GM04503 (cell line): Measurements from ENCODE around the gene DAD1.
"Not testable (repeated sequence)": the region's sequence is repeated elsewhere in the genome, so short reads cannot be mapped to it uniquely, and the experiment has no call there.

ENCODE experiments used
- DNase-seq: peaks from one replicate; pipeline ENCODE4 v3.0.0-alpha.2; 2012; ENCODE audit warnings: low read depth

DAD1 gene

DNA sequence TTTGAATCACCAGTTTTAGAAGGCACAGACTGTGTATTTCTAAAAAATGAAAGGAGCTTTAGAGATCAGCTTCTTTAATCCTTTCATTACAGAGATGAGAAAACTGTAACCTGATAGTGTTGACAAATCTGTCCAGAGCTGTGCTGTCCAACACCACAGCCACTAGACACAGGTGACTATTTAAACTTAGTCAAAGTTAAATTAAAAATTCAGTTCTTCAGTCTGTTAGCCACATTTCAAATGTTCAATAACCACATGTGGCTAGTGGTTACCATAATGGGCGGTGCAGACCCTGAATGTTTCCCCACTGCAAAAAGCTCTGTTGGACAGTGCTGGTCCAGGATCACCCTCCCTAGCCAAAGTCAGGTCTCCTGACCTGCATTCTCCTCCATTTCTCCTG lies 21.6 kb downstream of the DAD1 start:
- DNase-seq, result no peak

DNA sequence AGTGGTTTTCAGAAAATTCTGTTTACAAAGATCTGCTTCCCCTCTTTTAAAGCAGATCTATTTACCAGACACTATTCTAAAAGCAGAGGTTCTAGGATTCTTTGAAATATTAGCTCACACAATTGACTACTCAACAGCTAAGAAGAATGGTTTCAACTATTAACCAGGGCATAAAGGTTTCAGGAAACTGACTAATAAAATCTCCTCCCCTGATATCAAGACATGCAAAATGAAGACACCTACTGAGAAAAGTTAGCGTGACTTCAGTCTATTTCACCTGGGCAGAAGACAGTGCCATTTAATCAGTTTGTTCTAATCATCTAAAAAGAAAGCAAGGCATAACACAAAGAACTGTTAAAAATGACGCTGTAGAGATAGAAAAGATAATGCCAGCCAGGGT lies 22.2 kb downstream of the DAD1 start:
- no peak for DNase-seq

DNA sequence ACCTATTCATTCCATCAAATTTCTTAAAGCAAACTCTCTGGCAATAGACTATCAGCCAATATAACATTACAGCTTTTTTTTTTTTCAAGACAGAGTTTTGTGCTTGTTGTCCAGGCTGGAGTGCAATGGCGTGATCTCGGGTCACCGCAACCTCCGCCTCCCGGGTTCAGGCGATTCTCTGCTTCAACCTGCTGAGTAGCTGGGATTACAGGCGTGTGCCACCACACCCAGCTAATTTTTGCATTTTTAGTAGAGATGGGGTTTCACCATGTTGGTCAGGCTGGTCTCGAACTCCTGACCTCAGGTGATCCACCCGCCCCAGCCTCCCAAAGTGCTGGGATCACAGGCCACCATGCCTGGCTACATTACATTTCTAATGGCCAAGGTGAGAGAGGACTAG lies 22.8 kb downstream of the DAD1 start:
- DNase-seq, result not testable (repeated sequence)

GRCh38 chr14:22565391-22565945 lies 23.6 kb downstream of the DAD1 start:
- no peak for DNase-seq

DNA sequence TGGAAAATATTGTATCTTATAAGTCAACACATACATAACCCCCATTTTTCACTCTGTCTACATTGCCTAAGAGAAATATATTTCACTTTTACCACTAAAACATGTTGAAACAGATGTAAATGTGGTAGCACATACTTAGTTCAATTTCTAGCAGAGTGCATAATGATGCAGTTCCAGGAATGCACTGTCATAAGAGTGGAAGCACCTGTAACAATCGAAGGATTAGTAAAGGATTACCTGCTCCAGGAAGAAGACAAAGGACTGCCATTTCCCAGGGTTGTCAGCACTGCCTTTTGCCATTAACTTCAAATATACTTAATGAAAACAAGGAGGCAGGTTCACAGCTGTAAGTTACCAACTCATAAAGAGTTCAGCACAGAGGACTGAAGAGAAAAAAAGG lies 24.6 kb downstream of the DAD1 start:
- no peak for DNase-seq

GRCh38 chr14:22563987-22564386 lies 25.0 kb downstream of the DAD1 start:
- DNase-seq, result no peak

DNA sequence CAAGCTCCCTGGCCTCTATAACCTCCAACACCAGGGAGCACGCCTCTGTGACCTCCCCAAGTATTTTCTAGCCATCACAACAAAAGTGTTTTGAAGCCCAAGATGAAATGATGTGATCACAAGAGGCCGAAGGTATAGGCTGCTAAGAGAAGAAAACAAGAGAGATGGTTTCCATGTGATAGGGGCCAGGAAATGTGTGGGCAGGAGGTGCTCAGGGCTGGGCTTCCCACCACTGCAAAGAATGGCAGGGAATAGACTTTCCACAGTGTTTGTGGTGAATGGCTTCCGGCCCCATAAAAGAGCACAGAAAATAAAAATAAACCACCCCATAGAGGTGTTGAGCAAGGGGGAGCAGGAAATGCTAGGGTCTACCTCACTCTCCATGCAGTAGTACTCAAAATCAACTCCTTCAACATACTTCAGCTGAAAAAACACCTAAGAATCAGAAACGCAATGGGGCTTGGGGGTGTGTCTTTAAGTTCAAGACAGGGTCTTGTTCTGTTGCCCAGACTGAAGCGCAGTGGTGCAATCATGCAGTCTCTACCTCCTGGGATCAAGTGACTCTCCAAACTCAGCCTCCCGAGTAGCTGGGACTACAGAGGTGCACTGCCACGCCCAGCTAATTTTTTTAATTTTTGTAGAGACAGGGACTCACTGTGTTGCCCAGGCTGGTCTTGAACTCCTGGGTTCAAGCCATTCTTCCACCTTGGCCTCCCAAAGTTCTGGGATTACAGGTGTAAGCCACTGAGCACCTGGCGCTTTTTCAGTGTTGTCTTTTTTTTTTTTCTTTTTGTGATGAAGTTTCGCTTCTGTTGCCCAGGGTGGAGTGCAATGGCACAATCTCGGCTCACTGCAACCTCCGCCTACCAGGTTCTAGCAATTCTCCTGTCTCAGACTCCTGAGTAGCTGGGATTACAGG lies 27.1 kb downstream of the DAD1 start:
- no peak for DNase-seq

GRCh38 chr14:22561366-22561660 lies 27.7 kb downstream of the DAD1 start:
- DNase-seq, result no peak

GRCh38 chr14:22560662-22561365 lies 28.2 kb downstream of the DAD1 start:
- no peak for DNase-seq

GRCh38 chr14:22559041-22559440 lies 30.0 kb downstream of the DAD1 start:
- DNase-seq, result no peak

DNA sequence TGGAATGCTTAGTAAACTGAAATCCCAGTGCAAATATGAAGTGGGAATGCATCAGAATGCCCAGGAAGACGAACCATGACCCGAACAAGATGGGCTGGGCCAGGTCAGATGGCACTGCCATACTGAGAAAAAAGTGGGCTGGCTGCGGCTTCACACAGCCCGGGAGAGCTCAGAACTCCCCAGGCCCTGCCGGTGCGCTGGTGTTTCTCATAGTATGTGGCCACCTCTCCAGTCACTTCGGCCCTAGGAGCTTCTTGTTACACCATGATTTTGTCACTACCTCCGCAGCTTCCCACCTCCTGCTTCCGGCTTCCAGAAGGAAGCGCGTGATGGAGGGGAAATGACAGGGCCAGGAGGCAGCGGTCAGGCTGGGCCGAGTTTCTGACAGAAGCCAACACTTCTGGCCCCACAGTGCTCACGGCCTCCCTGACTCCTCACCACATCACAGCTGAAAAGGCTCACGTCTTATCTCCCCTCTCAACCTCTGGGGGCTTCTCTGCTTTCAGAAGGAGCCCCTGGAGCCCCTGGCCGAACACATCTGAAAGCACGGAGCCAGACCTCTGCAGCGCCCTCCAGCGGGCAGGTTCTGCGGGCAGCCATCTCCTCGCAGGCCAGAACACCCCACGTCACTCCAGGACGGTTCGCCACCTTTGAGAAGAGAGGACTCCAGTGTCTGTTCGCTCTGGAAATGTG lies 30.7 kb downstream of the DAD1 start:
- DNase-seq, result no peak

GRCh38 chr14:22557846-22558220 lies 31.2 kb downstream of the DAD1 start:
- no peak for DNase-seq

DNA sequence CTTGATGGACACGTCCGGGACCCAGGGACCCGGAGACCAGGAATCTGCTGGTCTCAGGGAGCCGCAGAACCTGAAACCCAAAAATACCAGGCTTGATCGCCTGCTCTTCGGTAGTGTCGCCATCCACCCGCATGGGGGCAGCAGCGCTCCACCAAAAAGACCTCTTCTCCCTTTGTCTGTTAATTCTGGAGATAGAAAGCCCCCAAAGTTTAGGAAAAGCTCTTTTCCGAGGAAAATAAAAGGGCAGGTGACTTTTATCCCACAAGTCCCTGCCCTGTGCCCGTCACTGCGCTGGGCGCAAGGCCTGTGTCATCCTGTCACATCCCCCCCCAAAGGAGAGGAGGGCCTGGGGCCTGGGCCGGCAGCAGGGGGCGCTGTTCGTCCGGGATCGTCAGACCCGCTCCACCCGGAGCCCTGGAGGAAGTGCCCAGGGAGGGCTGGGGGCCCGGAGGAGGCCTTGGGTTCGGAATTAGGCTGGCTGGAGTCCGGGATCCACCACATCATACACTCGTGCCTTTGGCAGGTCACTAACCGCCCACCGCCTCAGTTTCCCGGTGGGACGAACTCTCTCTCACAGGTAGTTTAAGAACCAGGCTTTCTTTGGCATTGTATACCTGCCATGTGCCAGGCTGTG lies 31.9 kb downstream of the DAD1 start:
- no peak for DNase-seq

GRCh38 chr14:22556021-22556989 lies 32.7 kb downstream of the DAD1 start:
- DNase-seq, result no peak

DNA sequence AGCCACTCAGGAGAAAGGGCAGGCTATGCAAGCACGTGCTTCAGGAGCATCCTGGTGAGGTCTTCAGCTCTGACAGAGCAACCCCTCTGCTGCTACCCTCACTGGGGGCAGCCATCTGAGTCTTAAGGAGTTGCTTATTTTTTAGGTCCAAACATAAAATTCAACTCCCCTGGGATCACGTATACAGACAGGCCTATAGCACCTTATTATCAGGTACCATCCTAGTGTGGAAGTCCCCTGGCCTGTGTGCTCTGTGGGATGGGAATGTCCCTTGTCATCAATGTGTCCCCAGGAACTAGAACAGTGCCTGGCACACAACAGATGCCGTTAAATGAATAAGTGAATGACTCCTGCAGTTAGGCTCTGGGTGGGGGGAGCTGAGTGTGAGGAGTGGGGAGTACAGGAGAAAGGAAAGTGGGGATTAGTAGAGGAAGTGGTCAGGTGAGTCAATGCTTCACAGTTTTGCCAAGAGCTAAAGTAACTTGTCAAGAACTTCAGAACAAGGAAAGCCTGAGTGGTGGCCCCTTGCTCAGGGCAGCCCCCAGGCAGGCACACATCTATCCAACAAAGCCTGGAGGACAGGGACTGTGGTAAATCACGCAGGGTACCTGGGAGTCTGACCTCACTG lies 33.5 kb downstream of the DAD1 start:
- DNase-seq, result no peak

GRCh38 chr14:22554498-22555383 lies 34.3 kb downstream of the DAD1 start:
- DNase-seq, result no peak

- not testable (repeated sequence) for DNase-seq
Measured at GRCh38 chr14:22553861-22554497, 35.0 kb downstream of the DAD1 start.

DNA sequence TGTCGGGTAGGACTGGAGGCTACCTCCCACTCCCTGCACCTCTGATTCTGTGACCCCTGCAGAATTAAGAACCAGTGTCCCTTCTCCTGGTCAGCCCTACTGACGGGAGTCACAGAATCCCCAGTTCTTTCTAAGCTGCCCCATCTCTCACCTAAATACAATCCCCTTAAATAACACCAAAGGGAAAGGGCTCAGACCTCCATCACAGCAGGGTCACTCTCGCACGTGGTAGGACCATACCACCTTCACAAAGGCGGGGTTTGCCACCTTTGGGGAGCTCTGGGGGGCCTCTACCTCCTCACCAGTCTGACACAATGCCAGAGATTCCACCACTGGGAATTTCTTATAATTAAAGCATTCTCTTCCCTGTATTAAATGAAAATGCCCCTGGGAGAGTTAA lies 35.6 kb downstream of the DAD1 start:
- no peak for DNase-seq

DNA sequence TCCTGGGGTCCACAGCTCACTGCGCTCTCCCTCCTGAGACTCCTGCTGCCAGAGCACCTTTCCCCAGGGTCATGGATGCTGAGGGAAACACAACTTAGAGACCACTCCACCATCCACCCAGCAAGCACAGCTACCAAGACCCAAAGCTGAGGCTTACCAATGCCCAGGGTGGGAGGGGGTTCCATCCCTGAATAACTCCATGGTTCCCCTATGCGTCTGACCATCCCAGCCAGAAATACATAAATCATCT lies 36.3 kb downstream of the DAD1 start:
- DNase-seq, result no peak
